ENCODE results near the gene SDHAF1.

Gene SDHAF1

DNA sequence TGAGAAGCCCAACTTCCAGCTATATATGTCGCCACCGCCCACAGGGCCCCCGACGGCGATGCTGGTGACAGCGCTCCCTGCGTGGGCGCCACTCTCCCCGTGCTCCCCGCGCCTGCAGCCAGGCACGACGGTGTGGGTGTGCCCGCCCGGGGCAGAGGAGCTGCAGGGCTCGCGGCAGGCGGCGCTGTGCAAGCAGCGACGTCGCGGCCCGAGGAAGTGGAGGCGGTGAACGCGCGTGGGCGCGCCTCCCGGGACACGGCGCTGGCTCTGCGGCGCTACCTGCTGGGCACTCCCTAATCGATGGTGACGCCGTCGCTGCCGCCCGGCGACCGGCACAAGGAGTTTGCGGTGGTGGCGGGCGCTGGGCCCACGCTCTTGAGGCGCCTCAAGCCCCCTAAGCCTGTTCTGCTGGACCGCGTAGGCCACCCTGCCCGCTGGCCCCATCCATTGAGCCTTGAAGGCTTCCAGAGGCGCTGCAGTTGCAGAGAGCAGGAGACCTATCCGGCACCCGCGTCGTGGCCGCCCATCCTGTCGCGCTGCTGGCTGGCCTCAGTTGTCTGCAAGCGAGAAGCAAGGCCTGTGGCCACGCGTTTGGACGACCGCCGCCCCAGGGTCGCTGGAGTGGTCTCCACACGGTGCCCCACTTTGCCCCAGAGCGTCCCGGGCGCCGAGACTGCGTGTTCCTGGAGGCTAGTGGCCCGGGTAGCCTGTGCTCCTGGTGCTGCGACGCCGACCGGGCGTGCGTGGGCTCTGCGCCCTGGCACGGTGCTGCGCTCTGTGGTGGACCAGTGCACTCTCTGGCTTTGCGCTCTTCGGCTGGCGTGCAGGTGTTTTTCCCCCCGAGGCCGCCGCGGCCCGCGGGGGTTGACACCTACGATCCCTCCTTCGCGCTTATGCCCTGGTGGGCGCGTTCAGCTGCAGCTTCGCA, 35.7 kb upstream of the SDHAF1 start:
- no peaks in the 10 kb centered on the region for H3K4me1 Mint-ChIP-seq
- no peak overlapping the region for H3K4me3 Mint-ChIP-seq
- H3K36me3 Mint-ChIP-seq (ENCODE audit: low read depth) = no peaks in the 10 kb centered on the region
- TF ChIP-seq, protein P1, sequence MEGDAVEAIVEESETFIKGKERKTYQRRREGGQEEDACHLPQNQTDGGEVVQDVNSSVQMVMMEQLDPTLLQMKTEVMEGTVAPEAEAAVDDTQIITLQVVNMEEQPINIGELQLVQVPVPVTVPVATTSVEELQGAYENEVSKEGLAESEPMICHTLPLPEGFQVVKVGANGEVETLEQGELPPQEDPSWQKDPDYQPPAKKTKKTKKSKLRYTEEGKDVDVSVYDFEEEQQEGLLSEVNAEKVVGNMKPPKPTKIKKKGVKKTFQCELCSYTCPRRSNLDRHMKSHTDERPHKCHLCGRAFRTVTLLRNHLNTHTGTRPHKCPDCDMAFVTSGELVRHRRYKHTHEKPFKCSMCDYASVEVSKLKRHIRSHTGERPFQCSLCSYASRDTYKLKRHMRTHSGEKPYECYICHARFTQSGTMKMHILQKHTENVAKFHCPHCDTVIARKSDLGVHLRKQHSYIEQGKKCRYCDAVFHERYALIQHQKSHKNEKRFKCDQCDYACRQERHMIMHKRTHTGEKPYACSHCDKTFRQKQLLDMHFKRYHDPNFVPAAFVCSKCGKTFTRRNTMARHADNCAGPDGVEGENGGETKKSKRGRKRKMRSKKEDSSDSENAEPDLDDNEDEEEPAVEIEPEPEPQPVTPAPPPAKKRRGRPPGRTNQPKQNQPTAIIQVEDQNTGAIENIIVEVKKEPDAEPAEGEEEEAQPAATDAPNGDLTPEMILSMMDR (IDR thresholded peaks at IDR 0.05; ENCODE audit: unreplicated experiment in 3 of 3) = peak in 2 of 3 experiments; percentile 16 to 30
- no peak overlapping the region for H3K27ac Mint-ChIP-seq
- H3K9me3 Mint-ChIP-seq = peaks cover 3% of the 10 kb centered on the region
- peaks cover 67% of the 10 kb centered on the region for H3K27me3 Mint-ChIP-seq (ENCODE audit: low read depth)

DNA sequence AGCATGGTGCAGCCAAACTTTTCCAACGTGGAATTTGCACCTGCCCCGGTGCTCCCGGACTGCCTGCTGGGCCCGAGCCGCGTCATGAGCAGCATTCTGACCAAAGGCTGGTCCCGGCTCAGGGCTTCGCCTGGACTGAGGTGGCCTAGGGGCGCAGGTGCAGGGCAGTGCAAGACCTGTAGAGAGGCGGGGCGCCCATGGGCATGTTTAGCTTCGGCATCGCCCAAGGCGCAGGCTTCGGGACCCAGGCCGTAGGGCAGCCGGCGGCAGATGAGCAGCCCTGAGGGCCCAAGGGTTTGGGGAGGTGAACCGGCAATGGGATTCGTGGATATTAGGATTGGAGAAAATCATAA, 35.0 kb upstream of the SDHAF1 start:
- no peak overlapping the region for H3K27ac Mint-ChIP-seq
- H3K4me3 Mint-ChIP-seq = no peak overlapping the region
- H3K36me3 Mint-ChIP-seq (ENCODE audit: low read depth) = no peaks in the 10 kb centered on the region
- H3K27me3 Mint-ChIP-seq (ENCODE audit: low read depth) = peaks cover 67% of the 10 kb centered on the region
- TF ChIP-seq, protein P1 (IDR thresholded peaks at IDR 0.05; ENCODE audit: unreplicated experiment in 3 of 3) = no peak
- H3K9me3 Mint-ChIP-seq = peaks cover 3% of the 10 kb centered on the region
- H3K4me1 Mint-ChIP-seq = no peaks in the 10 kb centered on the region

DNA sequence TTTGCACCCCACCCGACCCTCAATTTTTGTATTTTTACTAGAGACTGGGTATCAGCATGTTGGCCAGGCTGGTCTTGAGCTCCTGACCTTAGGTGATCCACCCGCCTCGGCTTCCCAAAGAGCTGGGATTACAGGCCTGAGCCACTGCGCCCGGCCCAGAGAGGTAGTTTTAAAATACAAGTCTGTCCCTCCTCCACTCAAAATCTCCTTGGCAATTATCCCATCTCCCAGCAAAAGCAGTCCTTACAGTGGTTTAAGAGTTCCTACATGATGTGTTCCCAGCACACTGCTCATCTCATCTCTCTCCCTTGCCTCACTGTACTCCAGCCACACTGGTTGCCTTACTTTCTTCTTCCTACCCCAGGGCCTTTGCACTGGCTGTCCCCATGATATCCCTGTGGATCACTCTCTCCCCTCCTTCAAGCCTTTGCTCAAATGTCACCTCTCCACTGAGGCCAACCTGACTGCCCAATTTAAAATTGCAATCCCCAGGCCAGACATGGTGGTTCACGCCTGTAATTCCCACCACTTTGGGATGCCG, 34.5 kb upstream of the SDHAF1 start:
- H3K4me3 Mint-ChIP-seq = no peak overlapping the region
- no peaks in the 10 kb centered on the region for H3K4me1 Mint-ChIP-seq
- H3K9me3 Mint-ChIP-seq = peaks cover 3% of the 10 kb centered on the region
- peaks cover 67% of the 10 kb centered on the region for H3K27me3 Mint-ChIP-seq (ENCODE audit: low read depth)
- TF ChIP-seq, protein P1 (IDR thresholded peaks at IDR 0.05; ENCODE audit: unreplicated experiment in 3 of 3) = no peak
- no peaks in the 10 kb centered on the region for H3K36me3 Mint-ChIP-seq (ENCODE audit: low read depth)
- H3K27ac Mint-ChIP-seq = no peak overlapping the region

DNA sequence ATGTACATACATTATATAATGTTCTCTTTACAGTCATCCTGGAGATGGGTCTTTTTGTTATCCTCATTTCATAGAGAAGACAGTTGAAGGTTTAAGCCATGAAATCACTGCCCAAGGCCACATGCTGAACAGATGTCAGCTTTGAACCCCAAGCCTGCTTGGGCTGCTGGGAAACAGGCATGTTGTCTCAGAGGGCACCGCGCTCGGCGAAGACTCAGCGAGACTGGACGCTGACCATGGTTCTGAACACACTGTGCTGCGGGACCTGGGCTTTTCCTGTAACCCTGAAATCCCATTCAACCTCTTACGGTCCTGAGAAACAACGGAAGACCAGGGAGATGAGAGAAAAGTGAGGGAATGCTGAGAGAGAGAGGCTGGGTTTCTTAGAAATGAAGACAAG, 31.5 kb upstream of the SDHAF1 start:
- Mint-ChIP-seq H3K9me3 (no peaks in the 10 kb centered on the region), H3K27me3 (ENCODE audit: low read depth) (peaks cover 40% of the 10 kb centered on the region), H3K27ac (no peak overlapping the region), H3K4me3 (peak overlapping the region in 1 of 3 experiments; percentile 6), H3K36me3 (ENCODE audit: low read depth) (no peaks in the 10 kb centered on the region), H3K4me1 (no peaks in the 10 kb centered on the region)
- TF ChIP-seq, protein P1 (IDR thresholded peaks at IDR 0.05; ENCODE audit: unreplicated experiment in 3 of 3) = no peak

DNA sequence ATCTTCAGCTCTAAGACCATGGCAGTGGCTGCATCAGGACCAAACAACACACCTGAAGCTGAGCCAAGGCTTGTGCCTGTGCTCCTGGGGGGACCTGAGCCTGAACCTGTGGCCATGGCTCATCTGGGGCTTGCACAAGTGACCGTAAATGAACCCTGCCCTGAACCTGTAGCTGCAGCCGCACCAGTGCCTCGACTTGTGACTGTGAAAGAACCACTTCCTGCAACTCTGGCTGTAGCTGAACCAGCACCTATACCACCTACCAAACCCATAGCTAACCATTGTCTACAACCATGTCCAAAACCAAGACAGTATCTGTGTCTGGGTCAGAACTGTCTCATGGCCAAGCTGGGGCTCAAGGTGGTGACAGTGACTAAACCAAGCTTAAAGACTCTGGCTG, 28.2 kb upstream of the SDHAF1 start:
- Mint-ChIP-seq H3K36me3 (ENCODE audit: low read depth) (no peaks in the 10 kb centered on the region), H3K4me3 (no peak overlapping the region)

More for the DNA sequence above, 28.2 kb upstream of the SDHAF1 start:
- TF ChIP-seq, protein P1 (IDR thresholded peaks at IDR 0.05; ENCODE audit: unreplicated experiment in 3 of 3) = no peak
- Mint-ChIP-seq H3K9me3 (no peaks in the 10 kb centered on the region), H3K27me3 (ENCODE audit: low read depth) (peaks cover 22% of the 10 kb centered on the region), H3K27ac (no peak overlapping the region), H3K4me1 (no peaks in the 10 kb centered on the region)

Measured in nephron (organoid).